DMS79 treated with DMSO at 0.1 percent for 48 hours (cell line): ENCODE measurements around the gene CNNM4.
"Not testable (repeated sequence)": the region's sequence is repeated elsewhere in the genome, so short reads cannot be mapped to it uniquely, and the experiment has no call there.

Experiments
- DNase-seq: peaks from one replicate; lab custom pipeline; 2025; lab: John Stamatoyannopoulos, UW

The CNNM4 gene

GRCh38 chr2:96792772-96793749, 32.4 kb downstream of the CNNM4 start:
- no peak for DNase-seq

GRCh38 chr2:96795076-96795475, 34.4 kb downstream of the CNNM4 start:
- no peak for DNase-seq

- not testable (repeated sequence) for DNase-seq
Observed at GRCh38 chr2:96796497-96796896, 35.8 kb downstream of the CNNM4 start.

GRCh38 chr2:96797066-96797625, 36.4 kb downstream of the CNNM4 start:
- no peak for DNase-seq

- no peak for DNase-seq
Observed at GRCh38 chr2:96798733-96799622, 38.3 kb downstream of the CNNM4 start.

GRCh38 chr2:96799623-96799935, 38.9 kb downstream of the CNNM4 start:
- no peak for DNase-seq

GRCh38 chr2:96800061-96801004, 39.6 kb downstream of the CNNM4 start:
- no peak for DNase-seq

GRCh38 chr2:96801005-96801785, 40.5 kb downstream of the CNNM4 start:
- peak; percentile 39 for DNase-seq

- no peak for DNase-seq
Observed at GRCh38 chr2:96801786-96802595, 41.3 kb downstream of the CNNM4 start.

GRCh38 chr2:96802721-96803120, 42.0 kb downstream of the CNNM4 start:
- no peak for DNase-seq

GRCh38 chr2:96804986-96805385, 44.3 kb downstream of the CNNM4 start:
- no peak for DNase-seq

GRCh38 chr2:96805946-96806345, 45.2 kb downstream of the CNNM4 start:
- not testable (repeated sequence) for DNase-seq

GRCh38 chr2:96806468-96807126, 45.9 kb downstream of the CNNM4 start:
- no peak for DNase-seq

GRCh38 chr2:96807127-96807471, 46.4 kb downstream of the CNNM4 start:
- DNase-seq, result no peak

- DNase-seq, result no peak
Observed at GRCh38 chr2:96808176-96808837, 47.6 kb downstream of the CNNM4 start.

GRCh38 chr2:96809216-96809882, 48.6 kb downstream of the CNNM4 start:
- DNase-seq, result no peak

GRCh38 chr2:96809951-96810782, 49.5 kb downstream of the CNNM4 start:
- DNase-seq, result no peak
